Stimulated activated naive B cell treated with anti-CD40 and anti-IgM and Interleukin-4, amounts not matched to agents 10 μg/mL and 1 μg/mL and 100 μg/mL, for 72 hours (primary cell): ENCODE measurements around the gene HSF5.
A peak's percentile ranks its signal among the peaks of the same experiment; 100 is the strongest.

Experiments
- ATAC-seq, 2 donors: fragments of 150-1000 bp; cut with Tn5 transposase; replicated peaks; 2 replicates each; pipeline ENCODE4 v1.10.0; 2021; ENCODE audit warnings: moderate library complexity in 1 of 2
- DNase-seq: peaks from one replicate; pipeline ENCODE4 v3.0.0; 2021
- H3K27ac Mint-ChIP-seq: one replicate; pipeline ENCODE4 v1.8.0; 2022; ENCODE audit warnings: mild to moderate bottlenecking, mixed read lengths
- H3K27me3 Mint-ChIP-seq, 2 donors: one replicate each; pipeline ENCODE4 v1.8.0; 2022; ENCODE audit warnings: mixed read lengths in 2 of 2
- H3K36me3 Mint-ChIP-seq, 2 donors: one replicate each; pipeline ENCODE4 v1.8.0; 2022; ENCODE audit warnings: mixed read lengths in 2 of 2, mild to moderate bottlenecking in 1 of 2
- H3K4me1 Mint-ChIP-seq, 2 donors: one replicate each; pipeline ENCODE4 v1.8.0; 2022; ENCODE audit warnings: mixed read lengths in 2 of 2, mild to moderate bottlenecking in 1 of 2
- H3K4me3 Mint-ChIP-seq, 2 donors: one replicate each; pipeline ENCODE4 v1.8.0; 2022; ENCODE audit warnings: mild to moderate bottlenecking in 2 of 2, mixed read lengths in 2 of 2, moderate library complexity in 1 of 2
- H3K9me3 Mint-ChIP-seq, 2 donors: one replicate each; pipeline ENCODE4 v1.8.0; 2022; ENCODE audit warnings: mixed read lengths in 2 of 2, mild to moderate bottlenecking in 1 of 2

Gene HSF5

DNA sequence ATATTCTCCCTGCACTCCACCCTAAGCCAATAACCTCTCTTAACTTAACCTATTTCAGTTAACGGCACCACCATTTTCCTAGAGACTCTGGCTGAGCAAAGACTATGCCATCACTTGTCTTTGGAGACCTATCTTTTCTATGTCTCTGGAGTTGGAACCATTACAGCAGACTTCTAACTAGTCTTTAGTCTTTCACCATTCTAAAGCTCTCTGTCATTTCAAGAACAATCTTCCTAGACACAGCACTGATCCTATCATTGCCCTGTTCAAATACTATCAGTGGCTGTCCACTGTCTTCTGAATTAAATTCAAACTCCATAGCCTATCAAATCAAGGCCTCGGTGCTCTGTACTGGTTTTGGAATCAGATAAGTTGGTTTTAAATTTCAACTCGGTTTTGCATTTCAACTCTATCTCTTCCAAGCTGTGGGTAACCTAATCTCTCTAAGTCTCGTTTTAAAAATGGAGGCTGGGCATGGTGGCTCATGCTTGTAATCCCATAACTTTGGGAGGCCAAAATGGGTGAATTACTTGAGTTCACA is 102.8 kb downstream of the HSF5 start:
- Mint-ChIP-seq H3K27me3 (no peaks in the 10 kb centered on the region), H3K27ac (no peak overlapping the region), H3K4me3 (no peak overlapping the region), H3K4me1 (peaks cover 16 to 33% of the 10 kb centered on the region in 2 donors), H3K9me3 (no peaks in the 10 kb centered on the region), H3K36me3 (peaks cover 3 to 4% of the 10 kb centered on the region in 2 donors)
- DNase-seq (no peak), ATAC-seq (no peak)

DNA sequence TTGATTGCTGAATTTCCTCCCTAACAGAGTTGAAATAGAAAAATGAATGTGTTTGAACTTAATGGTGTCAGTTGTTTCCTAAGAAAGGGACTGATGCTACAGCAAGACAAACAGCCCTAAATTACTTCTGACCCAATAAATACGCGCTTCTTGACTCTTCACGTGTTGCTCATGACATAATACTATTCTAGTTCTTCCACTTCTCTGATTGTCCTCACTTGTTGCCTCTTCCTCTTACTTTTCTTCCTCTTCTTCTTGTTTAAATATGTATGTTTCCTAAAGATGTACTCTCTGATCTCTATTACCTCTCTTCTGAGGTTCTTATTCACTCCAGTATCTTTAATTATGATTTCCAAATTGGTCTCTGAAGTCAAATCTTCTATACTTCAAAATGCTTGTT is 103.3 kb downstream of the HSF5 start:
- H3K27me3 Mint-ChIP-seq = no peaks in the 10 kb centered on the region
- DNase-seq = no peak
- no peak overlapping the region for H3K27ac Mint-ChIP-seq
- no peaks in the 10 kb centered on the region for H3K9me3 Mint-ChIP-seq
- H3K4me1 Mint-ChIP-seq = peaks cover 16 to 33% of the 10 kb centered on the region in 2 donors
- no peak for ATAC-seq
- H3K4me3 Mint-ChIP-seq = no peak overlapping the region
- peaks cover 3 to 4% of the 10 kb centered on the region in 2 donors for H3K36me3 Mint-ChIP-seq

DNA sequence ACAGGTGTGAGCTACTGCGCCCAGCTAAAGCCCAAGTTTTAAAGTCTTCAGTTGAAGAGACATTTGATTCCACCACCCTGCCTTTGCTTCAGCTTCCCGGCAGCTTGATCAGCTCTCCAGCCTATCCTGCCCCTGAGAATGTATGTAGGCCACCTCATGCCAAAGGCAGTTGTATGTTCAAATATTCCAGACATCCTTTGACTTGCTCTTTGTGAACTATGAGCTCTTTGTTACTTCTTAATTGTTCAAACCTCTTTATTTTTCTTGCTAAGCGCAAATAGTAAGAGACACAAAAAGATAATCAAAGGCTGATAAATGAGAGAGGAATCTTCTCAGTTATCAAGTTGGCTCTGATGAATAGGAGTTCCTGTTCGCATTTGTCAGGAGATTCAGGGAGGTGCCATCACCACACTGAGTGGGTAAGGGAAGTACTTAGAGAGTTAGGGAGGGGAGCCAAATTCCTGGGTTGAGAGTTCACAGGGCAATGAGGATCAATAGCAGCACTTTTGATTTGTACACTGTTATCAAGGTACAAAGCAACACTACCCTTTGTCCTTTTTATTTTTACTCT is 104.2 kb downstream of the HSF5 start:
- no peak for ATAC-seq
- Mint-ChIP-seq H3K4me1 (peaks cover 16 to 33% of the 10 kb centered on the region in 2 donors), H3K36me3 (peaks cover 4 to 6% of the 10 kb centered on the region in 2 donors), H3K27ac (no peak overlapping the region), H3K27me3 (no peaks in the 10 kb centered on the region), H3K9me3 (no peaks in the 10 kb centered on the region), H3K4me3 (no peak overlapping the region)
- DNase-seq = no peak

DNA sequence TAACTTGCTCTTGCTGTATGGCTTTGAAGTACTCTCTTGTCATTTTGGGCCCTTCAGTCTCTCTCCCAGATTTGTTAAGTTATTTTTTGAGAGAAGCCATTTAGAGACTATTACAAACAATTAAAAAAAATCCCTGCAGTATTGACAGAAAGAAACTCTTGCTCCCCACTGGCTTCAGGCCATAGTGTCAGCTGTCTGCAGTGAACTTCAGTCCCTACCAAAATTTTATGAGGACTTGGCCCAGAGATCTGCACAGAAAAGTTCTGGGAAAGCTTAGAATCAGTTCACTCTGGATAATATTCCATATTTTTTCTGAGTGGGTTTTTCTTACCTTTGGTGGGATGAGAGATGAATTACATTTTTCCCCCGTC is 105.4 kb downstream of the HSF5 start:
- H3K27ac Mint-ChIP-seq = no peak overlapping the region

DNA sequence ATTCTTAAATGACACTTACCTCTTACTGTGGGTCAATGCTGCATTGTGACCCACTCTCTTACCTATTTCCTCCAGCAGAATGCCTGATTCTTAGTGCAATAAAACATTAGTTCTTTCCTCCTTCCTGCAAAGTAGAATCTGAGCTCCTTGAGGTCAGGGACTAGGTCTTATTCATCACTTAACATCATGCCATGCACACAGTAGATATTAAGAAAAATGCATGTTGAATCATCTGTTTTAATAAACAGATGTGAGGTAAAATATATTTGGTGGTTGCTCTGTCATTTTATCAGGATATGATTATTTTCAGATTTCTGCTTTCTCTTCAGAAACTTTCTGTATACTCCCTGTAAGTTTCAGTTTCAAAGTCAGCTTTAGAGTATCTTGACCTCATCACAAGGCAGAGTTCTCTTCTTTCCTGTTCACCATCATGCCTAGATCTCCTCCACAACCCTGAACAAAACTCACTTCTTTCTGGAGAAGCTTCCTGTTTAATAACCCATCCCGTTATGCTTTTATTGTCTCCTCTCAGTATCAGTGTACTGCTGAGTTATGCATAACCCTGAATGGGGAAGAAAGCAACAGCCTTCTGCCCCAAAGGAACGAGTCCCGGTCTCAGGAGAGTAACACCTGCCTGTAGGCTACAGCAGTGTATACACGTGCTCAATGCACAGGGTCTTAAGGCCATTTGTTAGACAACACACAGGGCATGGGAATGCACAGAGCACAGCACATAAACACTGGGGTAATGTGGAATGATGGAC is 105.9 kb downstream of the HSF5 start:
- H3K4me1 Mint-ChIP-seq = peaks cover 20 to 33% of the 10 kb centered on the region in 2 donors
- peak overlapping the region; percentile 10 for H3K27ac Mint-ChIP-seq
- no peaks in the 10 kb centered on the region for H3K27me3 Mint-ChIP-seq
- peak; percentile 77 to 81 for ATAC-seq
- peaks cover 0 to 6% of the 10 kb centered on the region in 2 donors for H3K36me3 Mint-ChIP-seq
- H3K4me3 Mint-ChIP-seq = peak overlapping the region in 1 of 2 donors; percentile 4
- DNase-seq = no peak
- H3K9me3 Mint-ChIP-seq = no peaks in the 10 kb centered on the region

More for the DNA sequence above, 105.4 kb downstream of the HSF5 start:
- Mint-ChIP-seq H3K27me3 (no peaks in the 10 kb centered on the region), H3K4me3 (peak overlapping the region in 1 of 2 donors; percentile 4), H3K4me1 (peaks cover 16 to 33% of the 10 kb centered on the region in 2 donors), H3K36me3 (peaks cover 0 to 6% of the 10 kb centered on the region in 2 donors), H3K9me3 (no peaks in the 10 kb centered on the region)
- ATAC-seq = no peak
- DNase-seq = no peak

DNA sequence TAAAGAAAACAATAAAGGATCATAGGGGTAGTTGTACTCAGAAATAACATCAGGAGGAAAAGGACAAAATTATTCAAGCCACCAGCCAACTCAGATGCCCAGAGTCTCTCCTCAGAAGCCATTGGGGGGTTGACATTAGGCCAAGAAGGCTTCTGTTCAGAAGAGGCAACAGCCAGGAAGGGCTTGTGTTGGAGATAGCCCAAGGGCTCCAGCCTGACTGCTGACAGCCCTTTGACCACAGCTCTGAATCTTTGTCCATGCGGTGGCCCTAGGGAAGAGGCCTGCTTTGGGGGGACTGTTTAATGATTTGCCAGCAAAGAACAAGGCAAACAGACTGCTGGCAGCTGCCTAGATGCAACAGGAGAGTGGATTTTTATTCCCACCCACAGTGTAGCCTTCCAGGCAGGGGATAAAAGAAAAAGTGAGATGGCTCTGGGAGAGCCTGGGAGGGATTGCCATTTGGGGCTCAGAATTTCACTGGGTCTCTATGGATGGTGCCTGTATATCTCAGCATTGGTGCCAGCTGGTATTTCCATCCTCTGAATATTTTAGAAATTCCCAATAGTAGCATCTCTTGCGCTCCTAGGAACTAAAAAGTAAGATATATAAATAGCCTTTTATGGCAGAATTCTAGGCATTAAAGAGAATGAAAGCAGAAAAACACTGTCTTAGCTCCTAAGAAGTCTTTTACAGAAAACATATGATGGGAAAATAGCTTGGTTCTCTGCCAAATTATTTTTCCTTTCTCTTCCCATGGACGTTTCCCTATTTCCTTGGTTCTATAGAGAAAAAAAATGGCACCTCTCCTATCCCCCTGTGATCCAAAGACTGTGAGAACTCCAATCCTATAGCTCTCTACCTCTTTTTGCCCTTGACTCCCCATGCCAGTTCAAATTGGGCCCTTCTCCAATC is 106.8 kb downstream of the HSF5 start:
- DNase-seq = no peak
- no peak overlapping the region for H3K27ac Mint-ChIP-seq
- peaks cover 21 to 39% of the 10 kb centered on the region in 2 donors for H3K4me1 Mint-ChIP-seq
- no peak for ATAC-seq
- H3K9me3 Mint-ChIP-seq = no peaks in the 10 kb centered on the region
- H3K4me3 Mint-ChIP-seq = no peak overlapping the region
- no peaks in the 10 kb centered on the region for H3K27me3 Mint-ChIP-seq
- H3K36me3 Mint-ChIP-seq = peaks cover 0 to 4% of the 10 kb centered on the region in 2 donors

DNA sequence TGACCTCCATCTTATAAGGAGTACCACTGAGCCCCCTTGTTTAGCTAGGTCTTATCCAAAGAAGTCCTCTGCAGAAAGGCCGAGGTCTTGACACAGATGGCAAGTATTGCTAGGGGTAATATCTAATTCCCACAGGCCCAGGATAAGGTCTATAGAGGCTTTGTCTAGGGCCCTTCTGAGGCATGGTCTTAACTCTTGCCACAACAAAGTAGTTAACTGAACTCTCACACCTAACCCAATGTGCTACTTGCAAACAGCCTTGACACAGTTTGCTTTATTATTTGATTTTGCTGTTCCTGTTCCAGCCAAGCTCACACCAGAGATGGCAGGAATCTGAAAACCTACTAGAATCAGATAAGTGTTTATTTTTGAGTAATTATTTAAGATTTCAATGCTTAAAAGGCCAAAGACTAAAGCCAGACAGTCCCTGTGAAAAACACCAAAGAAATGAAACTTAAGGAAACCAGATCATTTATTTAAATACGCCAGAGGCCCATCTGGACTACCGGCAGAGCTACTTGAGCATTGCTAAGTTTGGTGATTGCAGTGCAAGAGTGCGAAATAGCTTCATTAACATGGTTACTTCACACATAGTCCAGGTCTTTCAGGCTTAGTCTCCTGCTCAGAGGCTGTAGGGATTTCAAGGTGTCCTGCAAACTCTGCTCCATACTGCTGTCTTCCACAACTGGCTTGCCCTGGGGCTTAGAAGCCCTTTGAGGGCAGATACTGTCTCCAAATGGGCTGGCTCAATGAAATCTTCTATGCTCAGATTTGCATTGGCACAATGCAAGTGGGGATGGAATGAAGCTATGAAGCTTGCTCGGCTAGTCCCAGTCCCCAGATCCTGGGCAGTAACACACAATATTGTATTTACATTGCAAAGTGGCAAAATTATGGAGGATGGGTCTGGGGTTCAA is 107.7 kb downstream of the HSF5 start:
- DNase-seq (no peak), ATAC-seq (no peak)
- no peak overlapping the region for H3K4me3 Mint-ChIP-seq
- H3K27me3 Mint-ChIP-seq = no peaks in the 10 kb centered on the region
- peaks cover 23 to 43% of the 10 kb centered on the region in 2 donors for H3K4me1 Mint-ChIP-seq
- H3K27ac Mint-ChIP-seq = no peak overlapping the region
- H3K9me3 Mint-ChIP-seq = no peaks in the 10 kb centered on the region
- peaks cover 0 to 3% of the 10 kb centered on the region in 2 donors for H3K36me3 Mint-ChIP-seq

DNA sequence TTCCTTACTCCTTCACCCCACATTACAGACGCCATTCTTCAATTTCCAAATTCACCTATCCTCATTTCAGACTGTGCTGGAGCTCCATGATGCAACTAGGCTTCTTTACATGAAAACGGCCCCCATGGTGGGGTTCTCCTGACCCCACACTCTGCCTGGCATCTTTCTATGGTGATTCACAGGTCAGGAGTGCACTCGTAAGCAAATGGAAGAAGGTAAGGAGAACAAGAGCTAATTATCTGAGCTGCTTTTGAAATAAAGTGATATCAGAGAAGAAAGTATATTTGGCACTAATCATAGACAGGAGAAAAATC is 108.7 kb downstream of the HSF5 start:
- Mint-ChIP-seq H3K4me1 (peaks cover 28 to 43% of the 10 kb centered on the region in 2 donors), H3K4me3 (no peak overlapping the region), H3K36me3 (peaks cover 2 to 3% of the 10 kb centered on the region in 2 donors), H3K27ac (no peak overlapping the region), H3K27me3 (no peaks in the 10 kb centered on the region), H3K9me3 (no peaks in the 10 kb centered on the region)
- ATAC-seq = no peak
- DNase-seq = no peak

DNA sequence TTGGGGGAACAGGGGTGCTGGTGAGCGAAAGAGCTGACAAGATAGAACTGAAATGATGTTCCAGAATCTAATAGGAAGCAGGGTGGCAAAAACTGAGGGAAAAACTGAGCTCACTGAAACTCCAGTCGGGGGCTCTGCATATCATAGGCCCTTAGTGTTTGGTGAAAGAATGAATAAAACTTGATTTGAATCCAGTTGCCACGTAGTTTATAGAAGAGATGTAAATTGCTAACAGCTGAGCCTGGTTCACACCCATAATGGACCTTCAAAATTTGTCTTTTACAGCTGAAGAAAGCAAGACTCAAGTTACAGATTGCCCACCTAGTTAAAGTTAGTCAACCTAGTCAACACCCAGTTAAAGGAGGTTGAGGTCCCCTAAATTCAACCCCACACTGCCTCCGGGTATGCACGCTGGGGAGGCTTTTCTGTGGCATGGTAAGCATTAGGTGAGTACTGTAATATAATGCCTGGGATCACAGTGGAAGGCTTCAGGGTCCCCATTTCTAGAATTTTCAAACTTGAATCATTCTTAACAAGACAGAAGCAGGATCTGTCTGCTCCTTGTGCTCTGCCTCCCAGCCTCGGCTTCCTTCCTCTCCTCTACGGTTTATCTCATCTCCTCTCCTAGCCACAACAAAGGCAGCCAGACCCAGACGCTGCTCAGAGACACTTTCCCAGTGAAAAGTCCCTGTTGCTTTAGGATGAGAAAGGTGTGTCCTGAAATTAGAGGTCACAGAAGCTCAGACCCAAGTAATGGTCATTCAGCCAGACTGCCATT is 109.3 kb downstream of the HSF5 start:
- no peak for DNase-seq
- Mint-ChIP-seq H3K36me3 (peaks cover 2 to 4% of the 10 kb centered on the region in 2 donors), H3K27ac (no peak overlapping the region), H3K4me1 (peaks cover 28 to 41% of the 10 kb centered on the region in 2 donors), H3K27me3 (no peaks in the 10 kb centered on the region), H3K9me3 (no peaks in the 10 kb centered on the region), H3K4me3 (no peak overlapping the region)
- ATAC-seq = no peak

DNA sequence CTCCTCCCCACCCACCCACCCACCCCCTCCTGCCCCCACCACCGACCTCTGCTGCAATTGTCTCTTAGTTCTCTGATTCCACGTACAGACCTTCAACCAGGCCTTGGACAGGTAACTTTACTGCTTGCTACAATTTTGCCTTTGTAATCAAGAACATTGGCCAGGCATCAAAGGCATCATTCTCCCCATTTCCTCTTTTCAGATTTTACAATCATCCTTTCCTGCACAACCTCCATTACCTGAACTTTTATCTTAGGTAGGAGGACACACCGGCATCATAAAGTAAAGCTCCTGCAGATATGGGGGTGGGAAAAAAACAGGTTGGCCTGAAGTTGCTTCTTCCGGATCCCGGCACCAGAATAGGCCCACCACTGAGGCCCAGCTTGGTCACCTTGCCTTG is 110.5 kb downstream of the HSF5 start:
- peaks cover 25 to 35% of the 10 kb centered on the region in 2 donors for H3K4me1 Mint-ChIP-seq
- H3K4me3 Mint-ChIP-seq = no peak overlapping the region
- no peaks in the 10 kb centered on the region for H3K27me3 Mint-ChIP-seq

DNA sequence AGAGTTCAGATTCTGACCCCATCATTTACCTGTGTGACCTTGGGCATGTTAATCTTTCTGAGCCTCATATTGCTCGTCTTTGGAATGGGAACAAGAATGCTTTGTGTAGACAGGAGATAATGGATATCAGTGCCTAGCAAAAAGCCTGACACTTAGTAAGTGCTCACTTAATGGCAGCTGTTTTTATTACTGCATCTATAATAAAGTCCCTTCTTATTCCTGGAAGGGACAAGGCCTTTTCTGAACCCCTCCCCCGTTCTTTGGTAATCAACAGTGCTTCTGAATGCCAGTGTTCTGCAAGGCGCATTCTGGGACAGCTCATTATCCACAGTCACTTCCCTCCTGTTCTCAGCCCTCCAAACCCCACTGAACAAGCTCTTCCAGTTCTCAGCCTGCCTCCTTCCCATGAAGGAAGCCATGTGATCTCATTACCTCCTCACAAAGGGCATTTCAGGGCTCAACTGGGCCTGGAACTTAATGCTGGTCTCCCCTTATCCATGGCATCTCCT is 111.1 kb downstream of the HSF5 start:
- H3K27me3 Mint-ChIP-seq = no peaks in the 10 kb centered on the region
- peaks cover 5 to 7% of the 10 kb centered on the region in 2 donors for H3K36me3 Mint-ChIP-seq
- DNase-seq = no peak
- no peak overlapping the region for H3K27ac Mint-ChIP-seq
- no peak for ATAC-seq
- no peak overlapping the region for H3K4me3 Mint-ChIP-seq
- peaks cover 20 to 33% of the 10 kb centered on the region in 2 donors for H3K4me1 Mint-ChIP-seq
- H3K9me3 Mint-ChIP-seq = no peaks in the 10 kb centered on the region

More for the DNA sequence above, 110.5 kb downstream of the HSF5 start:
- no peak for ATAC-seq
- Mint-ChIP-seq H3K36me3 (peaks cover 3 to 7% of the 10 kb centered on the region in 2 donors), H3K9me3 (no peaks in the 10 kb centered on the region), H3K27ac (no peak overlapping the region)
- DNase-seq = no peak

DNA sequence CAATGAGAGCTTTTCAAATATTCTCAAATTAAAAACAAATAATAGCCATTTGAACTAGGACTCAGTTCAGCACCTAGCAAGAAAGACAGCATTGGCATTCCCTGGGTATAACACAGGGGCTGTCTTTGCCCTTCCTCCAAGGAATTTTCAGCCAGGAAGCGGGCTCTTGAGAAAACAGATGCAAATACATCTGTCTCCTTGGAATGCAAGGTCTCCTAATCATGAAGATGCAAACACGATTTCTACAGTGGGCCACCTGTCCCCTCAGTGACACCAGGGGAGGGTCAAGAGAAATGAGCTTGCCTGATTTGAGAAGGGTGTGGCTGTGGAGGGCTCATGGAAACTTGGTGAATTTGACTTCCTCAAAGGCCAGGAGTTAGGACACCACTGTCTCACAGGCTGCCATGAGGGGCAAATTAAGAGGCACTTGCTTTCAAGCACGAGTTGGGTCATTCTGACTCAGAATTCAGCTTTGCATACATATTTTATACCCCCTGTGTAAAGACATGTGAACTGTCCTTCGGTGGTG is 111.7 kb downstream of the HSF5 start:
- no peak for DNase-seq
- Mint-ChIP-seq H3K27ac (no peak overlapping the region), H3K4me3 (no peak overlapping the region), H3K27me3 (no peaks in the 10 kb centered on the region), H3K36me3 (peaks cover 5 to 7% of the 10 kb centered on the region in 2 donors), H3K9me3 (no peaks in the 10 kb centered on the region), H3K4me1 (peaks cover 16 to 32% of the 10 kb centered on the region in 2 donors)
- ATAC-seq = peak in 1 of 2 donors; percentile 31
